Measurements from ENCODE around the gene ADAMTS13. TPM values are rescaled to one million over a fixed set of nuclear protein-coding genes. Genes with fewer than 3 reads are reported as not detected.

Gene ADAMTS13
- total and polyA plus RNA-seq, 9 of the 15 experiments (the other 6 are each of a cell fraction or from before 2014, with no cell fraction given), result 0.03 to 0.20 (median 0.04) TPM; not detected in 4

GRCh38 chr9:133375724-133376654, 46.2 kb upstream of the ADAMTS13 start, which contains the start of the genes STKLD1 and SURF4 (continued):
- TF ChIP-seq FOXA3 (CRISPR knock-in tag; conservative IDR thresholded peaks at IDR 0.05 in 1 of 2, IDR thresholded peaks at IDR 0.05 in 1 of 2) (peak in 1 of 2 experiments; percentile 78; a peak in 1 of 4 replicates), KAT8 (IDR thresholded peaks at IDR 0.05; ENCODE audit: low read depth) (no peak), ELF2 (CRISPR knock-in tag; IDR thresholded peaks at IDR 0.05) (peak; percentile 29; the same call in 1 of the 2 replicates), ZC3H4 (CRISPR knock-in tag; IDR thresholded peaks at IDR 0.05; ENCODE audit: borderline replicate concordance) (no peak), ZNF239 (CRISPR knock-in tag; IDR thresholded peaks at IDR 0.05) (no peak), TGIF2 (CRISPR knock-in tag; IDR thresholded peaks at IDR 0.05) (peak; percentile 91; the same call in 1 of the 2 replicates), E2F6 (IDR thresholded peaks at IDR 0.05; ENCODE audit: borderline replicate concordance in 1 of 2, extremely low read depth in 1 of 2, insufficient read depth in 1 of 2, insufficient read length in 1 of 2, low read depth in 1 of 2, low read length in 1 of 2, poor library complexity in 1 of 2, severe bottlenecking in 1 of 2) (peak; percentile 92 to 98), GABPB1 (CRISPR knock-in tag; IDR thresholded peaks at IDR 0.05) (peak; percentile 62; the same call in 1 of the 2 replicates), DPF2 (IDR thresholded peaks at IDR 0.05) (no peak), XRCC3 (IDR thresholded peaks at IDR 0.05) (no peak), MAFK (IDR thresholded peaks at IDR 0.05; ENCODE audit: low read length) (no peak)
